OCI-LY7 (cell line): ENCODE results near the gene RPL27. TPM values are rescaled to one million over a fixed set of nuclear protein-coding genes. Genes with fewer than 3 reads are reported as not detected.

Experiments
- BruUV-seq: library from RNA; stranded (reverse); fragments of 400-500 nt; replicated peaks from 2 replicates; lab custom pipeline; 2021; lab: Mats Ljungman, UMichigan
- CTCF ChIA-PET: fragments of 300-600 bp; sonication (Branson Sonifier 250); formaldehyde crosslinking; loops from one replicate; lab custom pipeline; 2022; ENCODE audit warnings: antibody characterized with exemption; ENCODE audit not compliant: unreplicated experiment; lab: Charles Lee
- POLR2A ChIA-PET: fragments of 300-600 bp; sonication (Branson Sonifier 250); formaldehyde crosslinking; loops from one replicate; lab custom pipeline; 2022; ENCODE audit warnings: antibody characterized with exemption; lab: Charles Lee
- DNase-seq: peaks from one replicate; pipeline ENCODE4 v3.0.0-alpha.2; 2015; ENCODE audit warnings: low spot score
- H2AFZ ChIP-seq: fragments of 200-600 bp; sonication (generic), shearing (Covaris generic); 2 replicates; pipeline ENCODE4 v1.6.1; 2014; ENCODE audit warnings: mild to moderate bottlenecking, antibody characterized with exemption, low read length, moderate library complexity
- H3K27ac ChIP-seq: fragments of 200-600 bp; sonication (generic); 2 replicates; pipeline ENCODE4 v1.5.1; 2014; ENCODE audit warnings: mixed run types, low read depth, mild to moderate bottlenecking, moderate library complexity, low read length, inconsistent platforms; ENCODE audit not compliant: poor library complexity, severe bottlenecking
- H3K36me3 ChIP-seq: fragments of 200-600 bp; sonication (generic); 2 replicates; pipeline ENCODE4 v1.6.1; 2014; ENCODE audit warnings: mild to moderate bottlenecking, antibody characterized with exemption, low read length, moderate library complexity, mixed read lengths; ENCODE audit not compliant: insufficient read depth
- H3K4me1 ChIP-seq: fragments of 200-600 bp; sonication (generic); 2 replicates; pipeline ENCODE4 v1.5.1; 2014; ENCODE audit warnings: mild to moderate bottlenecking, low read length; ENCODE audit not compliant: insufficient read depth, poor library complexity, severe bottlenecking
- H3K4me2 ChIP-seq: fragments of 200-600 bp; sonication (generic); 2 replicates; pipeline ENCODE4 v1.6.1; 2014; ENCODE audit warnings: mild to moderate bottlenecking, low read length
- H3K4me3 ChIP-seq: fragments of 200-600 bp; sonication (generic); 2 replicates; pipeline ENCODE4 v1.5.1; 2014; ENCODE audit warnings: mild to moderate bottlenecking, low read depth, low read length; ENCODE audit not compliant: poor library complexity, severe bottlenecking
- H3K79me2 ChIP-seq: fragments of 200-600 bp; sonication (generic); 2 replicates; pipeline ENCODE4 v1.6.1; 2016; ENCODE audit warnings: low read depth, mild to moderate bottlenecking, low read length, moderate library complexity, mixed read lengths; ENCODE audit not compliant: insufficient read depth
- H3K9me2 ChIP-seq: fragments of 200-600 bp; sonication (generic); 2 replicates; pipeline ENCODE4 v1.6.1; 2016; ENCODE audit warnings: mild to moderate bottlenecking, low read length, mixed read lengths; ENCODE audit not compliant: insufficient read depth
- H3K9me3 ChIP-seq: fragments of 200-600 bp; sonication (generic); 2 replicates; pipeline ENCODE4 v1.6.1; 2014; ENCODE audit warnings: mild to moderate bottlenecking, mixed run types, low read length, mixed read lengths
- H4K20me1 ChIP-seq: fragments of 200-600 bp; sonication (generic); 2 replicates; pipeline ENCODE4 v1.6.1; 2014; ENCODE audit warnings: mild to moderate bottlenecking, antibody characterized with exemption, low read length, moderate library complexity, mixed read lengths; ENCODE audit not compliant: insufficient read depth
- EZH2phosphoT487 ChIP-seq: fragments of 200-600 bp; sonication (generic); IDR thresholded peaks from 2 replicates; pipeline ENCODE4 v1.6.1; 2018; ENCODE audit warnings: low read depth, borderline replicate concordance, mild to moderate bottlenecking, mixed run types, antibody characterized with exemption, low read length, moderate library complexity, mixed read lengths
- intact Hi-C: fragments of 100-400 bp; cut with micrococcal nuclease; formaldehyde crosslinking; loops from one replicate; pipeline ENCODE4 v1.10.0; 2022; ENCODE audit not compliant: unreplicated experiment
- small RNA-seq: library from RNA; depleted of rRNA; stranded (forward); fragments of <200 nt; gene quantifications from one replicate; pipeline ENCODE3, GENCODE V24; 2014
- total RNA-seq, 2 experiments: library from RNA; depleted of rRNA in 1 of 2; stranded (reverse); fragments of >200 nt in 1 of 2; shearing (Covaris generic) in 1 of 2; gene quantifications; 2 replicates each; pipeline ENCODE4 v1.2.3, GENCODE V29; 2014 to 2022
- TF ChIP-seq, protein P1 (sequence below): fragments of 200-600 bp; sonication (generic); conservative IDR thresholded peaks from 2 replicates; pipeline ENCODE4 v1.5.1; 2014; ENCODE audit warnings: mild to moderate bottlenecking, antibody characterized with exemption, low read length, moderate library complexity, mixed read lengths

The RPL27 gene
- total RNA-seq, 2 experiments from 2014 or later = 1,313 to 2,299 TPM

DNA sequence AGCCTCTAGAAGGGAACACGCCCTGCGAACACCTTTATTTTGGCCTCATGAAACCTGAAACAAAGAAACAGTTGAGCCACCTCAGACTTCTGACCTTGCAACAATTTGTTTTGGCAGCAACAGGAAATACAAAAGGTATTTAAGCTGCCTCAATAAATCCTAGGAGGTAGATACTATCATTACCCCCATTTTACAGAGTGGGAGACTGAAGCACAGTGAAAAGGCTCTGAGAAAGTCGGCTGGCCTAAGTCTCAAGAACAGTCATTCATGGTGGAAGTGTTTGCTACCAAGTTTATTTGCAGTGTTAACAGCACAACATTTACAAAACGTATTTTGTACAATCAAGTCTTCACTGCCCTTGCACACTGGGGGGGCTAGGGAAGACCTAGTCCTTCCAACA, 45.8 kb downstream of the RPL27 start:
- Histone ChIP-seq H3K4me2 (no peak overlapping the region), H2AFZ (no peak overlapping the region), H3K4me1 (no peaks in the 10 kb centered on the region), H3K4me3 (no peak overlapping the region), H4K20me1 (no peaks in the 10 kb centered on the region), H3K9me2 (no peaks in the 10 kb centered on the region), H3K36me3 (peaks cover 63% of the 10 kb centered on the region), H3K27ac (no peak overlapping the region), H3K9me3 (no peaks in the 10 kb centered on the region), H3K79me2 (no peaks in the 10 kb centered on the region)
- intact Hi-C loops = no loop called here
- ChIA-PET POLR2A (interaction anchor here (0.7 to 0.8 kb wide), 3 partner anchors 11 to 173 kb away, joined by 3 to 4 read pairs (median 4); no protein-coding TSS in a partner anchor), CTCF (no interaction called here)
- DNase-seq = no peak
- TF ChIP-seq, protein P1, sequence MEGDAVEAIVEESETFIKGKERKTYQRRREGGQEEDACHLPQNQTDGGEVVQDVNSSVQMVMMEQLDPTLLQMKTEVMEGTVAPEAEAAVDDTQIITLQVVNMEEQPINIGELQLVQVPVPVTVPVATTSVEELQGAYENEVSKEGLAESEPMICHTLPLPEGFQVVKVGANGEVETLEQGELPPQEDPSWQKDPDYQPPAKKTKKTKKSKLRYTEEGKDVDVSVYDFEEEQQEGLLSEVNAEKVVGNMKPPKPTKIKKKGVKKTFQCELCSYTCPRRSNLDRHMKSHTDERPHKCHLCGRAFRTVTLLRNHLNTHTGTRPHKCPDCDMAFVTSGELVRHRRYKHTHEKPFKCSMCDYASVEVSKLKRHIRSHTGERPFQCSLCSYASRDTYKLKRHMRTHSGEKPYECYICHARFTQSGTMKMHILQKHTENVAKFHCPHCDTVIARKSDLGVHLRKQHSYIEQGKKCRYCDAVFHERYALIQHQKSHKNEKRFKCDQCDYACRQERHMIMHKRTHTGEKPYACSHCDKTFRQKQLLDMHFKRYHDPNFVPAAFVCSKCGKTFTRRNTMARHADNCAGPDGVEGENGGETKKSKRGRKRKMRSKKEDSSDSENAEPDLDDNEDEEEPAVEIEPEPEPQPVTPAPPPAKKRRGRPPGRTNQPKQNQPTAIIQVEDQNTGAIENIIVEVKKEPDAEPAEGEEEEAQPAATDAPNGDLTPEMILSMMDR = no peak
- TF ChIP-seq EZH2phosphoT487 = no peak
- BruUV-seq = no TSS peak

DNA sequence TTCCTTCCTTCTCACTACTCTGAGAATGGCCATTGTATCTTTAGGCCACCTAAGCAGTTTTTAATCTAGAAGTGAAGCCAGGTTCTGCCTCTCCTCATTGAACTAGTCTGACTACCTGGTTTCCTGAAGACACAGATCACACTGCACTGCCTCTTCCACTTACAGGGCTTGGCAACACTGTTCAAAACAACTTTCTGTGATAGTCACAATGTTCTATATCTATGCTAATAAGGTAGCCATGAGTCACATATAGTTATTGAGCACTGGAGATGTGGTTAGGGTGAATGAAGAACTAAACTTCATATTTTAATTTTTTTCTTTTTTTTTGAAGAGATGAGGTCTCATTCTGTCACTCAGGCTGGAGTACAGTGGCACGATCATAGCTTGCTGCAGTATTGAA, 53.8 kb downstream of the RPL27 start:
- H3K9me3 ChIP-seq = no peaks in the 10 kb centered on the region
- no peak for DNase-seq
- no peaks in the 10 kb centered on the region for H4K20me1 ChIP-seq
- TF ChIP-seq, protein P1 = no peak
- TF ChIP-seq EZH2phosphoT487 = no peak
- no peaks in the 10 kb centered on the region for H3K4me1 ChIP-seq
- no TSS peak for BruUV-seq
- ChIA-PET CTCF (no interaction called here), POLR2A (no interaction called here)
- no peak overlapping the region for H3K27ac ChIP-seq
- intact Hi-C loops = no loop called here
- H3K9me2 ChIP-seq = no peaks in the 10 kb centered on the region
- peaks cover 99% of the 10 kb centered on the region for H3K36me3 ChIP-seq
- H3K4me2 ChIP-seq = no peak overlapping the region
- no peaks in the 10 kb centered on the region for H3K79me2 ChIP-seq
- no peak overlapping the region for H2AFZ ChIP-seq
- no peak overlapping the region for H3K4me3 ChIP-seq

Small RNA genes within 50 kb of the gene (small RNA-seq; reads per million reads assigned to genes)
- not detected for gene AARSD1

Other genes with a start within 250 kb of the RPL27 start
- gene RAMP2, start 237.2 kb upstream of the RPL27 start, total RNA-seq (2014; rRNA removed; shearing (Covaris generic)) = not detected in 2 replicates
- gene RAMP2, start 237.2 kb upstream of the RPL27 start, total RNA-seq (2022) = not detected in 2 replicates
- 70.7 and 78.4 TPM in 2 replicates for gene VPS25, start 225.0 kb upstream of the RPL27 start, total RNA-seq (2014; rRNA removed; shearing (Covaris generic))
- gene VPS25, start 225.0 kb upstream of the RPL27 start, total RNA-seq (2022) = 83.9 and 84.1 TPM in 2 replicates
- gene WNK4, start 217.8 kb upstream of the RPL27 start, total RNA-seq (2014; rRNA removed; shearing (Covaris generic)) = 1.2 and 2.4 TPM in 2 replicates
- gene WNK4, start 217.8 kb upstream of the RPL27 start, total RNA-seq (2022) = 8.3 and 10.9 TPM in 2 replicates
- 36.6 and 38.2 TPM in 2 replicates for gene COA3, start 199.7 kb upstream of the RPL27 start, total RNA-seq (2014; rRNA removed; shearing (Covaris generic))
- gene COA3, start 199.7 kb upstream of the RPL27 start, total RNA-seq (2022) = 32.1 and 34.9 TPM in 2 replicates
- gene CNTD1, start 199.6 kb upstream of the RPL27 start, total RNA-seq (2014; rRNA removed; shearing (Covaris generic)) = 0.06 TPM in 1 of 2 replicates, not detected in the other
- not detected in 2 replicates for gene CNTD1, start 199.6 kb upstream of the RPL27 start, total RNA-seq (2022)
- 75.7 and 103 TPM in 2 replicates for gene BECN1, start 174.1 kb upstream of the RPL27 start, total RNA-seq (2014; rRNA removed; shearing (Covaris generic))
- gene BECN1, start 174.1 kb upstream of the RPL27 start, total RNA-seq (2022) = 73.2 and 78.8 TPM in 2 replicates
- 80.3 and 81.9 TPM in 2 replicates for gene PSME3, start 165.0 kb upstream of the RPL27 start, total RNA-seq (2014; rRNA removed; shearing (Covaris generic))
- gene PSME3, start 165.0 kb upstream of the RPL27 start, total RNA-seq (2022) = 122 and 167 TPM in 2 replicates
- 2.0 and 3.3 TPM in 2 replicates for gene AOC2, start 153.8 kb upstream of the RPL27 start, total RNA-seq (2014; rRNA removed; shearing (Covaris generic))
- 5.0 and 5.4 TPM in 2 replicates for gene AOC2, start 153.8 kb upstream of the RPL27 start, total RNA-seq (2022)
- gene AOC3, start 147.2 kb upstream of the RPL27 start, total RNA-seq (2014; rRNA removed; shearing (Covaris generic)) = 0.23 and 0.73 TPM in 2 replicates
- 2.5 and 3.6 TPM in 2 replicates for gene AOC3, start 147.2 kb upstream of the RPL27 start, total RNA-seq (2022)
- 0.85 and 1.1 TPM in 2 replicates for gene G6PC1, start 97.6 kb upstream of the RPL27 start, total RNA-seq (2014; rRNA removed; shearing (Covaris generic))
- 1.9 and 2.6 TPM in 2 replicates for gene G6PC1, start 97.6 kb upstream of the RPL27 start, total RNA-seq (2022)
- 24.0 and 26.9 TPM in 2 replicates for gene AARSD1, start 34.0 kb upstream of the RPL27 start, total RNA-seq (2014; rRNA removed; shearing (Covaris generic))
- 31.0 and 31.7 TPM in 2 replicates for gene AARSD1, start 34.0 kb upstream of the RPL27 start, total RNA-seq (2022)
- gene PTGES3L, start 18.3 kb upstream of the RPL27 start, total RNA-seq (2014; rRNA removed; shearing (Covaris generic)) = 0.13 TPM in 1 of 2 replicates, not detected in the other
- 0.68 and 2.1 TPM in 2 replicates for gene PTGES3L, start 18.3 kb upstream of the RPL27 start, total RNA-seq (2022)
- gene RUNDC1, start 17.9 kb upstream of the RPL27 start, total RNA-seq (2014; rRNA removed; shearing (Covaris generic)) = 11.1 and 12.1 TPM in 2 replicates
- gene RUNDC1, start 17.9 kb upstream of the RPL27 start, total RNA-seq (2022) = 18.6 and 22.5 TPM in 2 replicates
- 3.8 and 6.3 TPM in 2 replicates for gene IFI35, start 8.4 kb downstream of the RPL27 start, total RNA-seq (2014; rRNA removed; shearing (Covaris generic))
- gene IFI35, start 8.4 kb downstream of the RPL27 start, total RNA-seq (2022) = 8.6 and 10.6 TPM in 2 replicates
- gene VAT1, start 24.0 kb downstream of the RPL27 start, total RNA-seq (2014; rRNA removed; shearing (Covaris generic)) = 26.2 and 33.1 TPM in 2 replicates
- 51.3 and 65.3 TPM in 2 replicates for gene VAT1, start 24.0 kb downstream of the RPL27 start, total RNA-seq (2022)
- gene RND2, start 26.8 kb downstream of the RPL27 start, total RNA-seq (2014; rRNA removed; shearing (Covaris generic)) = not detected in 2 replicates
- 0.30 TPM in 1 of 2 replicates, not detected in the other for gene RND2, start 26.8 kb downstream of the RPL27 start, total RNA-seq (2022)
- gene BRCA1, start 126.9 kb downstream of the RPL27 start, total RNA-seq (2014; rRNA removed; shearing (Covaris generic)) = 112 and 134 TPM in 2 replicates
- gene BRCA1, start 126.9 kb downstream of the RPL27 start, total RNA-seq (2022) = 130 and 135 TPM in 2 replicates
- gene NBR1, start 172.8 kb downstream of the RPL27 start, total RNA-seq (2014; rRNA removed; shearing (Covaris generic)) = 15.2 and 16.2 TPM in 2 replicates
- 38.6 and 48.3 TPM in 2 replicates for gene NBR1, start 172.8 kb downstream of the RPL27 start, total RNA-seq (2022)
- 7.1 and 9.4 TPM in 2 replicates for gene TMEM106A, start 213.5 kb downstream of the RPL27 start, total RNA-seq (2014; rRNA removed; shearing (Covaris generic))
- gene TMEM106A, start 213.5 kb downstream of the RPL27 start, total RNA-seq (2022) = 17.1 and 19.1 TPM in 2 replicates
- gene CCDC200, start 230.2 kb downstream of the RPL27 start, total RNA-seq (2014; rRNA removed; shearing (Covaris generic)) = not detected in 2 replicates
- not detected in 2 replicates for gene CCDC200, start 230.2 kb downstream of the RPL27 start, total RNA-seq (2022)
- not detected in 2 replicates for gene RNU2-1, start 235.6 kb downstream of the RPL27 start, total RNA-seq (2014; rRNA removed; shearing (Covaris generic))
- gene RNU2-1, start 235.6 kb downstream of the RPL27 start, total RNA-seq (2022) = 7,263 and 7,340 TPM in 2 replicates